T-helper 17 cell (primary cell): ENCODE data around the gene MYBPC3. TPM values are rescaled to one million over a fixed set of nuclear protein-coding genes. Genes with fewer than 3 reads are reported as not detected.
"Not testable (repeated sequence)": the region's sequence is repeated elsewhere in the genome, so short reads cannot be mapped to it uniquely, and the experiment has no call there.

Experiments used
- ATAC-seq: fragments of 150-1000 bp; cut with Tn5 transposase; 2 replicates; pipeline ENCODE4 v1.10.0; 2021; ENCODE audit warnings: mild to moderate bottlenecking, moderate library complexity
- DNase-seq, 3 donors: peaks; one replicate each; pipeline versions ENCODE4 v3.0.0 to v3.0.0-alpha.2; 2020 to 2021
- H3K9me3 ChIP-seq: one replicate; pipeline ENCODE4 v1.7.0; 2013; ENCODE audit warnings: low read length, mild to moderate bottlenecking; ENCODE audit not compliant: control insufficient read depth, poor library complexity, severe bottlenecking
- H3K27ac Mint-ChIP-seq: one replicate; pipeline ENCODE4 v1.8.0; 2022; ENCODE audit warnings: mild to moderate bottlenecking, moderate library complexity, mixed read lengths
- H3K27me3 Mint-ChIP-seq: one replicate; pipeline ENCODE4 v1.8.0; 2022; ENCODE audit warnings: mixed read lengths
- H3K36me3 Mint-ChIP-seq: one replicate; pipeline ENCODE4 v1.8.0; 2022; ENCODE audit warnings: low read depth, mixed read lengths
- H3K4me1 Mint-ChIP-seq: one replicate; pipeline ENCODE4 v1.8.0; 2022; ENCODE audit warnings: mild to moderate bottlenecking, mixed read lengths
- H3K4me3 Mint-ChIP-seq: one replicate; pipeline ENCODE4 v1.8.0; 2022; ENCODE audit warnings: mild to moderate bottlenecking, moderate library complexity, mixed read lengths
- total RNA-seq, 4 donors: library from RNA in 2 of 4; stranded (reverse) in 2 of 4; gene quantifications; one replicate each; pipeline ENCODE4 v1.2.3 and lab custom pipeline; 2022 to 2026

Gene MYBPC3
- total RNA-seq, 2 donors from 2014 or later: 0.10 TPM; not detected in 1

- H3K27me3 Mint-ChIP-seq, H3K9me3 ChIP-seq, H3K4me1 Mint-ChIP-seq, H3K27ac Mint-ChIP-seq, ATAC-seq, DNase-seq, H3K4me3 Mint-ChIP-seq, H3K36me3 Mint-ChIP-seq: not testable (repeated sequence)
Measured at GRCh38 chr11:47334699-47335411, 17.6 kb downstream of the MYBPC3 start.

- ATAC-seq: no peak
- Mint-ChIP-seq H3K27ac (no peak overlapping the region), H3K36me3 (no peaks in the 10 kb centered on the region), H3K4me1 (peaks cover 3% of the 10 kb centered on the region), H3K4me3 (no peak overlapping the region), H3K27me3 (no peaks in the 10 kb centered on the region)
- DNase-seq: no peak
- H3K9me3 ChIP-seq: no peaks in the 10 kb centered on the region
Measured at GRCh38 chr11:47333886-47334443, 18.5 kb downstream of the MYBPC3 start.

GRCh38 chr11:47333526-47333845, 19.0 kb downstream of the MYBPC3 start:
- no peaks in the 10 kb centered on the region for H3K9me3 ChIP-seq
- H3K27me3 Mint-ChIP-seq: no peaks in the 10 kb centered on the region
- DNase-seq (no peak), ATAC-seq (no peak)
- no peak overlapping the region for H3K27ac Mint-ChIP-seq
- no peak overlapping the region for H3K4me3 Mint-ChIP-seq
- no peaks in the 10 kb centered on the region for H3K36me3 Mint-ChIP-seq
- peaks cover 3% of the 10 kb centered on the region for H3K4me1 Mint-ChIP-seq

GRCh38 chr11:47332791-47333525, 19.5 kb downstream of the MYBPC3 start:
- Mint-ChIP-seq H3K4me3 (no peak overlapping the region), H3K36me3 (no peaks in the 10 kb centered on the region), H3K27ac (no peak overlapping the region), H3K27me3 (no peaks in the 10 kb centered on the region), H3K4me1 (peaks cover under 1% of the 10 kb centered on the region)
- H3K9me3 ChIP-seq: no peaks in the 10 kb centered on the region
- ATAC-seq (no peak), DNase-seq (no peak)

- H3K9me3 ChIP-seq: no peaks in the 10 kb centered on the region
- peak; percentile 12 for ATAC-seq
- H3K4me3 Mint-ChIP-seq: no peak overlapping the region
- H3K27me3 Mint-ChIP-seq: no peaks in the 10 kb centered on the region
- peaks cover 5% of the 10 kb centered on the region for H3K36me3 Mint-ChIP-seq
- no peaks in the 10 kb centered on the region for H3K4me1 Mint-ChIP-seq
- no peak overlapping the region for H3K27ac Mint-ChIP-seq
- DNase-seq: no peak
Measured at GRCh38 chr11:47332303-47332711, 20.2 kb downstream of the MYBPC3 start.

GRCh38 chr11:47331454-47332302, 20.8 kb downstream of the MYBPC3 start:
- H3K4me3 Mint-ChIP-seq: no peak overlapping the region
- no peak overlapping the region for H3K27ac Mint-ChIP-seq
- peaks cover 1% of the 10 kb centered on the region for H3K4me1 Mint-ChIP-seq
- H3K27me3 Mint-ChIP-seq: no peaks in the 10 kb centered on the region
- DNase-seq (no peak), ATAC-seq (no peak)
- no peaks in the 10 kb centered on the region for H3K9me3 ChIP-seq
- H3K36me3 Mint-ChIP-seq: peaks cover 6% of the 10 kb centered on the region

- ATAC-seq (peak; percentile 8), DNase-seq (no peak)
- no peaks in the 10 kb centered on the region for H3K9me3 ChIP-seq
- no peaks in the 10 kb centered on the region for H3K27me3 Mint-ChIP-seq
- H3K27ac Mint-ChIP-seq: peak overlapping the region; percentile 16
- peaks cover 9% of the 10 kb centered on the region for H3K36me3 Mint-ChIP-seq
- H3K4me3 Mint-ChIP-seq: no peak overlapping the region
- peaks cover 4% of the 10 kb centered on the region for H3K4me1 Mint-ChIP-seq
Measured at GRCh38 chr11:47329987-47330931, 22.2 kb downstream of the MYBPC3 start.

- H3K9me3 ChIP-seq: no peaks in the 10 kb centered on the region
- DNase-seq (no peak), ATAC-seq (no peak)
- H3K27me3 Mint-ChIP-seq: no peaks in the 10 kb centered on the region
- H3K4me1 Mint-ChIP-seq: peaks cover 6% of the 10 kb centered on the region
- H3K27ac Mint-ChIP-seq: peak overlapping the region; percentile 16
- H3K36me3 Mint-ChIP-seq: peaks cover 15% of the 10 kb centered on the region
- no peak overlapping the region for H3K4me3 Mint-ChIP-seq
Measured at GRCh38 chr11:47329431-47329986, 23.0 kb downstream of the MYBPC3 start.

GRCh38 chr11:47328449-47329390, 23.8 kb downstream of the MYBPC3 start:
- DNase-seq (no peak), ATAC-seq (no peak)
- H3K9me3 ChIP-seq: no peaks in the 10 kb centered on the region
- H3K36me3 Mint-ChIP-seq: peaks cover 15% of the 10 kb centered on the region
- no peak overlapping the region for H3K4me3 Mint-ChIP-seq
- peaks cover 6% of the 10 kb centered on the region for H3K4me1 Mint-ChIP-seq
- no peaks in the 10 kb centered on the region for H3K27me3 Mint-ChIP-seq
- peak overlapping the region; percentile 79 for H3K27ac Mint-ChIP-seq

- DNase-seq (no peak), ATAC-seq (no peak)
- H3K27me3 Mint-ChIP-seq: no peaks in the 10 kb centered on the region
- no peaks in the 10 kb centered on the region for H3K9me3 ChIP-seq
- peaks cover 6% of the 10 kb centered on the region for H3K4me1 Mint-ChIP-seq
- H3K36me3 Mint-ChIP-seq: peaks cover 15% of the 10 kb centered on the region
- H3K4me3 Mint-ChIP-seq: no peak overlapping the region
- H3K27ac Mint-ChIP-seq: peak overlapping the region; percentile 79
Measured at GRCh38 chr11:47327949-47328348, 24.6 kb downstream of the MYBPC3 start.

GRCh38 chr11:47327025-47327424, 25.5 kb downstream of the MYBPC3 start:
- Mint-ChIP-seq H3K4me1 (peaks cover 6% of the 10 kb centered on the region), H3K36me3 (peaks cover 15% of the 10 kb centered on the region), H3K27me3 (no peaks in the 10 kb centered on the region), H3K27ac (peak overlapping the region; percentile 51), H3K4me3 (no peak overlapping the region)
- ATAC-seq (no peak), DNase-seq (no peak)
- no peaks in the 10 kb centered on the region for H3K9me3 ChIP-seq
